Liver (tissue), 9 donors: ENCODE data around the gene CCDC92. TPM values are rescaled to one million over a fixed set of nuclear protein-coding genes. Genes with fewer than 3 reads are reported as not detected.
A peak's percentile ranks its signal among the peaks of the same experiment; 100 is the strongest.

Experiments used
- DNase-seq: peaks from one replicate; pipeline ENCODE4 v3.0.0-alpha.2; 2017; ENCODE audit warnings: low spot score
- H3K27ac ChIP-seq, 2 donors: one replicate each; pipeline ENCODE4 v1.7.0; 2013; ENCODE audit warnings: inconsistent platforms in 2 of 2, low read length in 2 of 2, control low read depth in 1 of 2, low read depth in 1 of 2, mild to moderate bottlenecking in 1 of 2
- H3K27me3 ChIP-seq, 4 donors: one replicate each; pipeline versions ENCODE4 v1.6.1 to v1.7.0; 2013; ENCODE audit warnings: low read length in 3 of 4, inconsistent platforms in 1 of 4, mild to moderate bottlenecking in 1 of 4, moderate library complexity in 1 of 4; ENCODE audit not compliant: control insufficient read depth in 4 of 4, insufficient read depth in 4 of 4
- H3K36me3 ChIP-seq, 4 donors: one replicate each; pipeline versions ENCODE4 v1.6.1 to v1.7.0; 2013; ENCODE audit warnings: low read length in 3 of 4, mild to moderate bottlenecking in 3 of 4, low read depth in 1 of 4, moderate library complexity in 1 of 4; ENCODE audit not compliant: control insufficient read depth in 4 of 4, insufficient read depth in 3 of 4
- H3K4me1 ChIP-seq, 4 donors: one replicate each; pipeline versions ENCODE4 v1.6.1 to v1.7.0; 2013; ENCODE audit warnings: low read length in 3 of 4, mild to moderate bottlenecking in 3 of 4, moderate library complexity in 1 of 4; ENCODE audit not compliant: control insufficient read depth in 4 of 4, insufficient read depth in 4 of 4
- H3K4me3 ChIP-seq, 3 donors: one replicate each; pipeline versions ENCODE4 v1.6.1 to v1.7.0; 2013; ENCODE audit warnings: low read length in 3 of 3, control low read depth in 1 of 3, low read depth in 1 of 3, mild to moderate bottlenecking in 1 of 3
- H3K9ac ChIP-seq, 2 donors: one replicate each; pipeline ENCODE4 v1.7.0; 2013; ENCODE audit warnings: low read length in 2 of 2, mild to moderate bottlenecking in 2 of 2, moderate library complexity in 2 of 2, control low read depth in 1 of 2, low read depth in 1 of 2
- H3K9me3 ChIP-seq, 4 donors: one replicate each; pipeline versions ENCODE4 v1.6.1 to v1.7.0; 2013; ENCODE audit warnings: low read length in 3 of 4; ENCODE audit not compliant: control insufficient read depth in 4 of 4
- EGR1 ChIP-seq, 2 donors: IDR thresholded peaks; 2 replicates each; pipeline ENCODE4 v1.6.1; 2016 to 2018; ENCODE audit warnings: antibody characterized with exemption in 2 of 2, low read depth in 2 of 2
- FOXA1 ChIP-seq: IDR thresholded peaks from 2 replicates; pipeline ENCODE4 v1.6.1; 2016; ENCODE audit warnings: antibody characterized with exemption
- FOXA2 ChIP-seq: IDR thresholded peaks from 2 replicates; pipeline ENCODE4 v1.6.1; 2016; ENCODE audit warnings: antibody characterized with exemption
- HNF4A ChIP-seq, 2 donors: conservative IDR thresholded peaks; 2 replicates each; pipeline ENCODE4 v1.6.1; 2016; ENCODE audit warnings: antibody characterized with exemption in 2 of 2, mild to moderate bottlenecking in 2 of 2
- HNF4G ChIP-seq: IDR thresholded peaks from 2 replicates; pipeline ENCODE4 v1.6.1; 2016; ENCODE audit warnings: antibody characterized with exemption
- JUND ChIP-seq, 2 donors: IDR thresholded peaks; 2 replicates each; pipeline ENCODE4 v1.6.1; 2016; ENCODE audit warnings: antibody characterized with exemption in 2 of 2
- RAD21 ChIP-seq, 2 donors: IDR thresholded peaks; 2 replicates each; pipeline ENCODE4 v1.6.1; 2016; ENCODE audit warnings: antibody characterized with exemption in 2 of 2, mild to moderate bottlenecking in 2 of 2
- RXRA ChIP-seq, 2 donors: IDR thresholded peaks; 2 replicates each; pipeline ENCODE4 v1.6.1; 2017 to 2018; ENCODE audit warnings: antibody characterized with exemption in 2 of 2, mild to moderate bottlenecking in 1 of 2
- SP1 ChIP-seq: IDR thresholded peaks from 2 replicates; pipeline ENCODE4 v1.6.1; 2018; ENCODE audit warnings: antibody characterized with exemption, mild to moderate bottlenecking
- YY1 ChIP-seq: IDR thresholded peaks from 2 replicates; pipeline ENCODE4 v1.6.1; 2016; ENCODE audit warnings: antibody characterized with exemption, mild to moderate bottlenecking
- WGBS: extraction: QIAGEN DNeasy Blood & Tissue Kit; methylation state at CpG from one replicate; pipeline ENCODE4 v1.1.7; 2013; 5-methylcytosine and 5-hydroxymethylcytosine counted together
- polyA plus RNA-seq, 2 donors: library from polyadenylated mRNA; stranded (reverse) in 1 of 2; unstranded in 1 of 2; fragments of 200-250 nt in 1 of 2; fragments of >200 nt in 1 of 2; fragmentation: Nextera tagmentation in 1 of 2; extraction: Ambion mirVana in 1 of 2; gene quantifications; one replicate each; pipeline versions ENCODE4 v1.2.1 to v1.2.3, GENCODE V29; 2013 to 2015
- total RNA-seq, 2 donors: library from RNA; depleted of rRNA; stranded (reverse); fragments of >200 nt; gene quantifications; one replicate each; pipeline ENCODE4 v1.2.3, GENCODE V29; 2014
- TF ChIP-seq, protein P1 (sequence below): IDR thresholded peaks from 2 replicates; pipeline ENCODE4 v1.6.1; 2016; ENCODE audit warnings: antibody characterized with exemption
- TF ChIP-seq, protein P2 (sequence below): IDR thresholded peaks from 2 replicates; pipeline ENCODE4 v1.6.1; 2016; ENCODE audit warnings: antibody characterized with exemption, mild to moderate bottlenecking
- TF ChIP-seq, protein P3 (sequence below): fragments of 150-350 bp; IDR thresholded peaks from 2 replicates; pipeline ENCODE4 v1.5.1; 2017; ENCODE audit warnings: improper control_type of control experiment, low read depth, low read length; ENCODE audit not compliant: missing input control
- donor health status: healthy.
- donor health status: healthy.
- donor health status: healthy.
- donor health status: healthy.
- donor health status: healthy.

CCDC92 gene
- total and polyA plus RNA-seq, 4 donors: 2.1 to 14.6 (median 9.3) TPM

DNA sequence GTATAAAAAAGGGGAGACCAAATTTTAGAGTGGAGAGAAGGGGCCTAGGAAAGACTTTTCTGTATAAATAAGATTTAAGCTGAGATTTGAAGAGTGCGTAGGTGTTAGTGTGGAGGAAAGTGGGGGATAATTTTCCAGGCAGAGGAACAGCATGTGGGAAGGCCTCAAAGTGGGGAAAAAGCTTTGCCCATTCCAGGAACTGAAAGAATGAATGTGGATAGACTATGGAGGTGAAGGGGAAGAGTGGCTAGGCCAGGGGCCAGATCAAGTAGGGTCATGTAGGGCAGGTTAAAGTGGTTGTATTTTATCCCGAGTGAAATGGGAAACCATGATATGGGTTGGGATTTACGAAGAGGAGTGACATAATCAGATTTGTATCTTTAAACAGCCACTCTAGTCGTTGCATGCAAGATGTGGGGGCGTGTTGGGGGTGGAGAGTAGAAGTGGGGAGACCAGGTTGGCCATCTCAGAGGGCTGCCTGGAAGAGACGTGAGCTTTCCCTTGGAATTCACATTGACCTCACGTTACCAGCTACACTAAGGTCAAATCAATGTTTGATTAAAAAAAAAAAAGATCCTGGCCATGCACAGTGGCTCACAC, 3.7 kb upstream of the CCDC92 start:
- peaks cover 0 to 21% (median 12%) of the 10 kb centered on the region in 4 donors for H3K4me1 ChIP-seq
- 82% methylated on average over 7 of the region's 7 CpGs for WGBS
- TF ChIP-seq FOXA1: no peak
- TF ChIP-seq FOXA2: no peak
- TF ChIP-seq, protein P1, sequence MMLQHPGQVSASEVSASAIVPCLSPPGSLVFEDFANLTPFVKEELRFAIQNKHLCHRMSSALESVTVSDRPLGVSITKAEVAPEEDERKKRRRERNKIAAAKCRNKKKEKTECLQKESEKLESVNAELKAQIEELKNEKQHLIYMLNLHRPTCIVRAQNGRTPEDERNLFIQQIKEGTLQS: no peak
- no peak overlapping the region for H3K9ac ChIP-seq
- no peak overlapping the region for H3K4me3 ChIP-seq
- H3K27me3 ChIP-seq: no peaks in the 10 kb centered on the region
- H3K36me3 ChIP-seq: peaks cover 0 to 1% (median 0%) of the 10 kb centered on the region in 4 donors
- no peak for DNase-seq
- no peak overlapping the region for H3K27ac ChIP-seq
- no peaks in the 10 kb centered on the region for H3K9me3 ChIP-seq

DNA sequence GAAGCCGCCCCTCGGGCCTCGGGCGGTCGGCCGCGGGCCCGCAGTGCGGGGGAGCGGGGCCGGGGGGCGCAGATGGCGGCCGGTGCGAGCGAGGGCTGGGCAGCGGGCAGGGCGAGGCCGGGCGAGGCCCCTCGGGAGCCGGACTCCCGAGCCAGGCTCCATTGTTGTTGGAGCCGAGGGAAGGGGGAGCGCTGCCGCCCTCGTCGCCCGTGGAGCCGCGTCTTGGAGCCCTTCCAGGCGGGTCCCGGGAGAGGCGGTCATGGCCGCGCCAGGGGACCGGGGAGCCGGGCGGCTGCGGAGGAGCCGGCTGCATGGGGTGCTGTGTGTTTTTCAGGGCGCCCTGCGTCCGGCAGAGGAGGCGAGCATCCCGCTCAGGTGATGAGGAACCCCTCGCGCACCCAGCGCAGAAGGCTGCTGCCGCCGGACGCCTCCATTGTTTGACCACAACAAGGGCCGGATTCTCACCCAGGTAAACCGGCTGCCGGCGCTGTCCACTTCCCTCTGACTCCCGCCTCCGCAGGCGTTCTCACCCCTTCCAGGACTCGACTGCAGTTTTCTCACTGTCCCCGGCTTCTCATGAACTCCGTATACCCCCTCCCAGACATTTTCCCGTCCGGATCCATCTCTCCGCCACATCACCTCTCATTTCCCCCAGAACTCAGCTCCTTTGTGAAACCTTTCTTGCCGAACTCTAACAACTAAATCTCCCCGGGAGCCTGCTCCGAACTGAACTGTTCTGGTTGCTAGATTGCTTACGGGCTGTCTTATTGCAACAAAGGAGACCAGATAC, 1.1 kb upstream of the CCDC92 start:
- Histone ChIP-seq H3K9ac (peak overlapping the region in 1 of 2 donors; percentile 36), H3K36me3 (no peaks in the 10 kb centered on the region), H3K9me3 (no peaks in the 10 kb centered on the region), H3K4me1 (peaks cover 0 to 24% (median 16%) of the 10 kb centered on the region in 4 donors), H3K4me3 (peak overlapping the region; percentile 67 to 100 (median 87)), H3K27ac (peak overlapping the region in 1 of 2 donors; percentile 54), H3K27me3 (no peaks in the 10 kb centered on the region)
- WGBS: 8% methylated on average over 69 of the region's 69 CpGs
- peak; percentile 41 for DNase-seq
- TF ChIP-seq JUND (IDR thresholded peaks at IDR 0.05) (no peak), HNF4A (conservative IDR thresholded peaks at IDR 0.05) (no peak), RXRA (IDR thresholded peaks at IDR 0.05) (no peak), EGR1 (IDR thresholded peaks at IDR 0.05; ENCODE audit: low read depth in 2 of 2) (no peak), YY1 (peak; percentile 65)
- TF ChIP-seq, protein P1: no peak
- TF ChIP-seq, protein P2, sequence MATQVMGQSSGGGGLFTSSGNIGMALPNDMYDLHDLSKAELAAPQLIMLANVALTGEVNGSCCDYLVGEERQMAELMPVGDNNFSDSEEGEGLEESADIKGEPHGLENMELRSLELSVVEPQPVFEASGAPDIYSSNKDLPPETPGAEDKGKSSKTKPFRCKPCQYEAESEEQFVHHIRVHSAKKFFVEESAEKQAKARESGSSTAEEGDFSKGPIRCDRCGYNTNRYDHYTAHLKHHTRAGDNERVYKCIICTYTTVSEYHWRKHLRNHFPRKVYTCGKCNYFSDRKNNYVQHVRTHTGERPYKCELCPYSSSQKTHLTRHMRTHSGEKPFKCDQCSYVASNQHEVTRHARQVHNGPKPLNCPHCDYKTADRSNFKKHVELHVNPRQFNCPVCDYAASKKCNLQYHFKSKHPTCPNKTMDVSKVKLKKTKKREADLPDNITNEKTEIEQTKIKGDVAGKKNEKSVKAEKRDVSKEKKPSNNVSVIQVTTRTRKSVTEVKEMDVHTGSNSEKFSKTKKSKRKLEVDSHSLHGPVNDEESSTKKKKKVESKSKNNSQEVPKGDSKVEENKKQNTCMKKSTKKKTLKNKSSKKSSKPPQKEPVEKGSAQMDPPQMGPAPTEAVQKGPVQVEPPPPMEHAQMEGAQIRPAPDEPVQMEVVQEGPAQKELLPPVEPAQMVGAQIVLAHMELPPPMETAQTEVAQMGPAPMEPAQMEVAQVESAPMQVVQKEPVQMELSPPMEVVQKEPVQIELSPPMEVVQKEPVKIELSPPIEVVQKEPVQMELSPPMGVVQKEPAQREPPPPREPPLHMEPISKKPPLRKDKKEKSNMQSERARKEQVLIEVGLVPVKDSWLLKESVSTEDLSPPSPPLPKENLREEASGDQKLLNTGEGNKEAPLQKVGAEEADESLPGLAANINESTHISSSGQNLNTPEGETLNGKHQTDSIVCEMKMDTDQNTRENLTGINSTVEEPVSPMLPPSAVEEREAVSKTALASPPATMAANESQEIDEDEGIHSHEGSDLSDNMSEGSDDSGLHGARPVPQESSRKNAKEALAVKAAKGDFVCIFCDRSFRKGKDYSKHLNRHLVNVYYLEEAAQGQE: peak; percentile 65

DNA sequence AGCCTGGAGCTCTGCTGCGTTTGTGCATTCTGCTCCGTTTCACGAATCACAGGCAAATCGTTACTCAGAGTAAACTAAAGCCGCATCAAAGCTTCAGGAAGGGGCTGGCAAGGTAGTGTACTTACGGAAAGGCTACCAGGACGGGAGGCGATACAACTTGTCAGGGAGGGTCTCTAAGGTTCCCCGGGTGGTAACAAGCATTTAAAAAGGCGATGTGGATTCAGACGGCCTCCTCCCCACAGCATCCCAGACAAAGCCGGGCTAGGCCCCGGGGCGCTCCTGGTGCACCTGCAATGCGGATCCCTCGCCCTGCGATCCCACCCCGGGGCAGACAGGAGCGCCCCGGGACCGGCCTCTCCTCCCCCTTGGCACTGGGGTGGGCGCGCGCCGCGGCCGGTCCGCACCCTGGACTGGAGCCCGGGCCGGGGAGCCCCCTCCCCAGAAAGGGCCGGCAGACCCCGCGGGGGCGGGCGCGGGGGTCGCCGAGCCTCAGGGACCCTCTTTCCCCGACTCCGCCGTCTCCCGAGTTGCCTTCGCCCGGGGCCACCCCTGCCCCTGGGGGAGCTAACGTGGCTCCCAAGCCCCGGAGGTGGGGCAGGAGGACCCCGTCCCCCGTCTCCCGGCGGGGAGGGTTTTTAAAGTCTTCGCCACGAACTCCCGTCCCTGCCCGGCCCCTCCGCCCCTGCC, 718 bp downstream of the CCDC92 start:
- Histone ChIP-seq H3K27ac (peak overlapping the region; percentile 82 to 92), H3K9ac (peak overlapping the region; percentile 74 to 76), H3K9me3 (no peaks in the 10 kb centered on the region), H3K27me3 (no peaks in the 10 kb centered on the region), H3K36me3 (no peaks in the 10 kb centered on the region), H3K4me1 (peaks cover 0 to 24% (median 16%) of the 10 kb centered on the region in 4 donors), H3K4me3 (peak overlapping the region; percentile 83 to 100 (median 89))
- TF ChIP-seq HNF4A (conservative IDR thresholded peaks at IDR 0.05): peak in 1 of 2 donors; percentile 8
- no peak for TF ChIP-seq SP1
- TF ChIP-seq HNF4G: no peak
- TF ChIP-seq, protein P3, sequence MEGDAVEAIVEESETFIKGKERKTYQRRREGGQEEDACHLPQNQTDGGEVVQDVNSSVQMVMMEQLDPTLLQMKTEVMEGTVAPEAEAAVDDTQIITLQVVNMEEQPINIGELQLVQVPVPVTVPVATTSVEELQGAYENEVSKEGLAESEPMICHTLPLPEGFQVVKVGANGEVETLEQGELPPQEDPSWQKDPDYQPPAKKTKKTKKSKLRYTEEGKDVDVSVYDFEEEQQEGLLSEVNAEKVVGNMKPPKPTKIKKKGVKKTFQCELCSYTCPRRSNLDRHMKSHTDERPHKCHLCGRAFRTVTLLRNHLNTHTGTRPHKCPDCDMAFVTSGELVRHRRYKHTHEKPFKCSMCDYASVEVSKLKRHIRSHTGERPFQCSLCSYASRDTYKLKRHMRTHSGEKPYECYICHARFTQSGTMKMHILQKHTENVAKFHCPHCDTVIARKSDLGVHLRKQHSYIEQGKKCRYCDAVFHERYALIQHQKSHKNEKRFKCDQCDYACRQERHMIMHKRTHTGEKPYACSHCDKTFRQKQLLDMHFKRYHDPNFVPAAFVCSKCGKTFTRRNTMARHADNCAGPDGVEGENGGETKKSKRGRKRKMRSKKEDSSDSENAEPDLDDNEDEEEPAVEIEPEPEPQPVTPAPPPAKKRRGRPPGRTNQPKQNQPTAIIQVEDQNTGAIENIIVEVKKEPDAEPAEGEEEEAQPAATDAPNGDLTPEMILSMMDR: no peak
- TF ChIP-seq YY1: no peak
- TF ChIP-seq RAD21 (IDR thresholded peaks at IDR 0.05): peak in 1 of 2 donors; percentile 25
- 1% methylated on average over 55 of the region's 55 CpGs for WGBS
- DNase-seq: peak; percentile 43
